Neuronal stem cell (in vitro differentiated cells): ENCODE measurements around the gene UBE2M. TPM values are rescaled to one million over a fixed set of nuclear protein-coding genes. Genes with fewer than 3 reads are reported as not detected.
A peak's percentile ranks its signal among the peaks of the same experiment; 100 is the strongest.
"Not testable (repeated sequence)": the region's sequence is repeated elsewhere in the genome, so short reads cannot be mapped to it uniquely, and the experiment has no call there.

Experiments used
- DNase-seq: peaks from one replicate; pipeline ENCODE4 v3.0.0-alpha.2; 2013; ENCODE audit warnings: low spot score
- H2AFZ ChIP-seq: one replicate; pipeline ENCODE4 v1.6.1; 2013; ENCODE audit warnings: mild to moderate bottlenecking, low read length, inconsistent platforms
- H2AK5ac ChIP-seq: 2 replicates; pipeline ENCODE4 v1.6.1; 2013; ENCODE audit warnings: low read depth, mild to moderate bottlenecking, inconsistent platforms, low read length, moderate library complexity, mixed read lengths
- H2BK120ac ChIP-seq: 2 replicates; pipeline ENCODE4 v1.6.1; 2013; ENCODE audit warnings: low read depth, mild to moderate bottlenecking, inconsistent platforms, low read length, moderate library complexity, mixed read lengths
- H2BK12ac ChIP-seq: one replicate; pipeline ENCODE4 v1.6.1; 2013; ENCODE audit warnings: low read length, inconsistent platforms
- H2BK15ac ChIP-seq: 2 replicates; pipeline ENCODE4 v1.6.1; 2013; ENCODE audit warnings: mild to moderate bottlenecking, low read length, inconsistent platforms, mixed read lengths
- H2BK5ac ChIP-seq: one replicate; pipeline ENCODE4 v1.6.1; 2013; ENCODE audit warnings: inconsistent platforms, mild to moderate bottlenecking, low read length, moderate library complexity
- H3K14ac ChIP-seq: one replicate; pipeline ENCODE4 v1.6.1; 2013; ENCODE audit warnings: low read length, inconsistent platforms
- H3K18ac ChIP-seq: 2 replicates; pipeline ENCODE4 v1.6.1; 2013; ENCODE audit warnings: low read length, inconsistent platforms
- H3K23ac ChIP-seq: 2 replicates; pipeline ENCODE4 v1.6.1; 2013; ENCODE audit warnings: low read depth, mild to moderate bottlenecking, mixed read lengths, low read length, inconsistent platforms; ENCODE audit not compliant: poor library complexity
- H3K27ac ChIP-seq: replicated peaks from 3 replicates; pipeline ENCODE4 v1.5.1; 2013; ENCODE audit warnings: low read length, inconsistent platforms
- H3K27me3 ChIP-seq, 3 experiments: 2 replicates each; pipeline ENCODE4 v1.6.1; 2013; ENCODE audit warnings: low read length in 3 of 3, mild to moderate bottlenecking in 2 of 3, inconsistent platforms in 1 of 3, low read depth in 1 of 3, mixed read lengths in 1 of 3, moderate library complexity in 1 of 3; ENCODE audit not compliant: control insufficient read depth in 3 of 3, insufficient read depth in 3 of 3
- H3K36me3 ChIP-seq, 2 donors: replicated peaks in 1 of 2; 2 replicates each; pipeline ENCODE4 v1.6.1; 2013; ENCODE audit warnings: low read length in 2 of 2; ENCODE audit not compliant: control insufficient read depth in 2 of 2, insufficient read depth in 2 of 2
- H3K4ac ChIP-seq: 2 replicates; pipeline ENCODE4 v1.6.1; 2013; ENCODE audit warnings: inconsistent platforms, mild to moderate bottlenecking, low read length, moderate library complexity
- H3K4me1 ChIP-seq, 2 donors: 1 replicate in 1 of 2; 2 replicates in 1 of 2; pipeline ENCODE4 v1.6.1; 2013; ENCODE audit warnings: low read length in 2 of 2, low read depth in 1 of 2; ENCODE audit not compliant: control insufficient read depth in 2 of 2, insufficient read depth in 1 of 2
- H3K4me2 ChIP-seq: one replicate; pipeline ENCODE4 v1.6.1; 2013; ENCODE audit warnings: mild to moderate bottlenecking, low read length, inconsistent platforms; ENCODE audit not compliant: insufficient read depth, poor library complexity, severe bottlenecking
- H3K4me3 ChIP-seq, 2 donors: 2 replicates each; pipeline ENCODE4 v1.5.1; 2013; ENCODE audit warnings: low read length in 2 of 2, mild to moderate bottlenecking in 2 of 2, inconsistent platforms in 1 of 2, moderate library complexity in 1 of 2
- H3K79me1 ChIP-seq: one replicate; pipeline ENCODE4 v1.6.1; 2013; ENCODE audit warnings: low read depth, mild to moderate bottlenecking, inconsistent platforms, low read length, moderate library complexity
- H3K9ac ChIP-seq: one replicate; pipeline ENCODE4 v1.6.1; 2013; ENCODE audit warnings: mild to moderate bottlenecking, low read depth, low read length, inconsistent platforms; ENCODE audit not compliant: poor library complexity
- H3K9me3 ChIP-seq, 2 donors: replicated peaks in 1 of 2; 2 replicates each; pipeline versions ENCODE3 to v1.6.1; 2013; ENCODE audit warnings: low read length in 2 of 2, mild to moderate bottlenecking in 2 of 2, inconsistent platforms in 1 of 2, low read depth in 1 of 2, mixed read lengths in 1 of 2, moderate library complexity in 1 of 2; ENCODE audit not compliant: control insufficient read depth in 2 of 2, insufficient read depth in 1 of 2
- H4K8ac ChIP-seq: one replicate; pipeline ENCODE4 v1.6.1; 2013; ENCODE audit warnings: low read depth, mild to moderate bottlenecking, inconsistent platforms, low read length, moderate library complexity
- H4K91ac ChIP-seq: one replicate; pipeline ENCODE4 v1.6.1; 2013; ENCODE audit warnings: low read length, low read depth, mild to moderate bottlenecking, inconsistent platforms; ENCODE audit not compliant: poor library complexity
- WGBS, 2 donors: extraction: QIAGEN DNeasy Blood & Tissue Kit; methylation state at CpG; one replicate each; pipeline ENCODE4 v1.1.7; 2013; ENCODE audit warnings: missing lambda C conversion rate in 2 of 2, mixed read lengths in 1 of 2; ENCODE audit not compliant: insufficient read length in 2 of 2, insufficient replicate concordance in 1 of 2; ENCODE audit errors: extremely low coverage in 2 of 2; 5-methylcytosine and 5-hydroxymethylcytosine counted together
- polyA plus RNA-seq, 2 experiments: library from polyadenylated mRNA; stranded (reverse); fragments of 200-250 nt; gene quantifications; one replicate each; pipeline ENCODE4 v1.2.3, GENCODE V29; 2013

UBE2M gene
- polyA plus RNA-seq (2013, experiment 1 of 2) = 86.2 TPM
- polyA plus RNA-seq (2013, experiment 2 of 2) = 86.9 TPM

GRCh38 chr19:58558066-58558622 lies at the start of gene UBE2M:
UBE2M (minus strand) TSS chr19:58558611; CDS start chr19:58558381, 230 bp downstream.
- DNase-seq = no peak
- Histone ChIP-seq H2BK15ac (no peak within 1 kb of the TSS), H2AFZ (peak within 1 kb of the TSS; percentile 98), H3K36me3 (peaks cover 16 to 45% of the 10 kb centered on the region in 2 donors), H2BK12ac (no peak within 1 kb of the TSS), H3K4me3 (peak within 1 kb of the TSS; percentile 84 to 92), H4K8ac (peak within 1 kb of the TSS; percentile 29), H3K27ac (peak within 1 kb of the TSS; percentile 100), H3K4me2 (peak within 1 kb of the TSS; percentile 83), H3K27me3 (peaks cover 0 to 16% (median 0%) of the 10 kb centered on the region in 3 experiments), H3K9ac (peak within 1 kb of the TSS; percentile 100), H3K79me1 (peaks cover 6% of the 10 kb centered on the region), H3K18ac (peak within 1 kb of the TSS; percentile 100), H3K4me1 (peaks cover 24 to 28% of the 10 kb centered on the region in 2 donors), H2AK5ac (peak within 1 kb of the TSS; percentile 95), H3K14ac (peak within 1 kb of the TSS; percentile 100), H3K23ac (peak within 1 kb of the TSS; percentile 95), H2BK5ac (peak within 1 kb of the TSS; percentile 97), H2BK120ac (peak within 1 kb of the TSS; percentile 89), H4K91ac (peak within 1 kb of the TSS; percentile 97), H3K4ac (peak within 1 kb of the TSS; percentile 91), H3K9me3 (peaks cover 0 to 6% of the 10 kb centered on the region in 2 donors)
- no CpG with 5 or more reads among the region's 62 CpGs for WGBS, 2 donors

GRCh38 chr19:58607213-58607612 lies 48.8 kb upstream of the UBE2M start:
- H3K4me1 ChIP-seq, H2BK120ac ChIP-seq, H3K27me3 ChIP-seq, H3K18ac ChIP-seq, H3K4ac ChIP-seq, H3K14ac ChIP-seq, H3K23ac ChIP-seq, H2AFZ ChIP-seq, H3K4me2 ChIP-seq, H2BK5ac ChIP-seq, H3K79me1 ChIP-seq, DNase-seq, H3K27ac ChIP-seq, H2BK12ac ChIP-seq, H4K91ac ChIP-seq, H4K8ac ChIP-seq, H3K4me3 ChIP-seq, H2BK15ac ChIP-seq, H3K36me3 ChIP-seq, H2AK5ac ChIP-seq, H3K9ac ChIP-seq, H3K9me3 ChIP-seq: not testable (repeated sequence)
- WGBS, 2 donors = no CpG with 5 or more reads among the region's 28 CpGs

GRCh38 chr19:58606251-58606896 lies 48.0 kb upstream of the UBE2M start:
- not testable (repeated sequence) for H3K9ac ChIP-seq, H2BK15ac ChIP-seq, H2BK120ac ChIP-seq, H3K4me3 ChIP-seq, H3K23ac ChIP-seq, H3K4ac ChIP-seq, H4K8ac ChIP-seq, H4K91ac ChIP-seq, H3K79me1 ChIP-seq, H3K4me1 ChIP-seq, H3K27ac ChIP-seq, H2BK5ac ChIP-seq, H3K27me3 ChIP-seq, H2AFZ ChIP-seq, H3K36me3 ChIP-seq, H2AK5ac ChIP-seq, DNase-seq, H3K9me3 ChIP-seq, H3K14ac ChIP-seq, H3K4me2 ChIP-seq, H3K18ac ChIP-seq, H2BK12ac ChIP-seq
- WGBS, 2 donors = no CpG with 5 or more reads among the region's 62 CpGs

GRCh38 chr19:58586133-58586765 lies 27.8 kb upstream of the UBE2M start:
- H3K23ac ChIP-seq = peak overlapping the region; percentile 68
- no CpG with 5 or more reads among the region's 4 CpGs for WGBS, 2 donors
- no peak overlapping the region for H3K27ac ChIP-seq

More at GRCh38 chr19:58586133-58586765, 27.8 kb upstream of the UBE2M start:
- peak overlapping the region; percentile 58 for H2AK5ac ChIP-seq
- H2BK5ac ChIP-seq = no peak overlapping the region
- no peaks in the 10 kb centered on the region for H3K27me3 ChIP-seq
- no peak overlapping the region for H3K18ac ChIP-seq
- no peak overlapping the region for H3K14ac ChIP-seq
- peak overlapping the region; percentile 47 for H3K9ac ChIP-seq
- no peak overlapping the region for H4K8ac ChIP-seq
- H3K4me1 ChIP-seq = no peaks in the 10 kb centered on the region
- H2BK12ac ChIP-seq = no peak overlapping the region
- no peak for DNase-seq
- no peak overlapping the region for H4K91ac ChIP-seq
- peak overlapping the region in 1 of 2 donors; percentile 31 for H3K4me3 ChIP-seq
- no peak overlapping the region for H3K4ac ChIP-seq
- H2BK120ac ChIP-seq = no peak overlapping the region
- no peak overlapping the region for H3K4me2 ChIP-seq
- no peak overlapping the region for H2BK15ac ChIP-seq
- no peak overlapping the region for H2AFZ ChIP-seq
- H3K36me3 ChIP-seq = peaks cover 26 to 42% of the 10 kb centered on the region in 2 donors
- peaks cover 13% of the 10 kb centered on the region for H3K79me1 ChIP-seq
- peaks cover 0 to 5% of the 10 kb centered on the region in 2 donors for H3K9me3 ChIP-seq
